Measurements from ENCODE around the gene TMEM53. TPM values are rescaled to one million over a fixed set of nuclear protein-coding genes. Genes with fewer than 3 reads are reported as not detected.

Gene TMEM53
- total RNA-seq, 1 experiment from 2014 or later = 3.3 TPM

DNA sequence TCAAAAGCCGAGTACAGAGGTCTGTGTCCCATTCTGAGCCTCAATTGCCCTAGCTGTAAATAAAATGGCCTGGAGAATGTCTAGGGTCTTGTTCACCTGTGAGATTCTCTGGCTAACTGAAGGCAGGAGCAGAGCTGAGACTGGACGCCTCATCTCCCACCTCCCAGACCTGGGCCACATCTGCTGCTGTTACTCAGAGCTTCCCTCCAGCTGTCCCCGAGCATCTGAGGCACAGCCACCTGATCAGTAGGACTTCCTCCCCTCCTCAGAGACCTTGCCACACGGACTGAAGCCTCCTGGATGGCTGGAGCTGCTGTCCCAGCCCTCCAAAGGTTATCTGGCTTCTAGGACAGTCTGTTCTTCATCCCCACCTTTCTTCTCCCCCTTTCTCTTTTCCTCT lies 62.4 kb downstream of the TMEM53 start:
- intact Hi-C loops (cut with micrococcal nuclease; ENCODE audit: unreplicated experiment) = no loop called here
- ChIA-PET POLR2A (ENCODE audit: low non-redundant PET) (no interaction called here), CTCF (no interaction called here)
- H3K9me3 ChIP-seq (ENCODE audit: low read depth, low read length, poor library complexity, severe bottlenecking) = no peaks in the 10 kb centered on the region
- no peak for TF ChIP-seq EZH2 (IDR thresholded peaks at IDR 0.05; ENCODE audit: borderline replicate concordance, low read depth, low read length, poor library complexity, severe bottlenecking)
- TF ChIP-seq, protein P1, sequence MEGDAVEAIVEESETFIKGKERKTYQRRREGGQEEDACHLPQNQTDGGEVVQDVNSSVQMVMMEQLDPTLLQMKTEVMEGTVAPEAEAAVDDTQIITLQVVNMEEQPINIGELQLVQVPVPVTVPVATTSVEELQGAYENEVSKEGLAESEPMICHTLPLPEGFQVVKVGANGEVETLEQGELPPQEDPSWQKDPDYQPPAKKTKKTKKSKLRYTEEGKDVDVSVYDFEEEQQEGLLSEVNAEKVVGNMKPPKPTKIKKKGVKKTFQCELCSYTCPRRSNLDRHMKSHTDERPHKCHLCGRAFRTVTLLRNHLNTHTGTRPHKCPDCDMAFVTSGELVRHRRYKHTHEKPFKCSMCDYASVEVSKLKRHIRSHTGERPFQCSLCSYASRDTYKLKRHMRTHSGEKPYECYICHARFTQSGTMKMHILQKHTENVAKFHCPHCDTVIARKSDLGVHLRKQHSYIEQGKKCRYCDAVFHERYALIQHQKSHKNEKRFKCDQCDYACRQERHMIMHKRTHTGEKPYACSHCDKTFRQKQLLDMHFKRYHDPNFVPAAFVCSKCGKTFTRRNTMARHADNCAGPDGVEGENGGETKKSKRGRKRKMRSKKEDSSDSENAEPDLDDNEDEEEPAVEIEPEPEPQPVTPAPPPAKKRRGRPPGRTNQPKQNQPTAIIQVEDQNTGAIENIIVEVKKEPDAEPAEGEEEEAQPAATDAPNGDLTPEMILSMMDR (conservative IDR thresholded peaks at IDR 0.05; ENCODE audit: low read depth, low read length) = no peak
- H3K27ac ChIP-seq (ENCODE audit: low read depth, low read length, poor library complexity, severe bottlenecking) = no peak overlapping the region
- no peaks in the 10 kb centered on the region for H3K4me1 ChIP-seq (ENCODE audit: insufficient read depth, low read length, poor library complexity, severe bottlenecking)
- no peak for DNase-seq (ENCODE audit: low spot score)
- H3K36me3 ChIP-seq (ENCODE audit: insufficient read depth, low read length, poor library complexity, severe bottlenecking) = no peaks in the 10 kb centered on the region
- H3K27me3 ChIP-seq (replicated peaks; ENCODE audit: insufficient read depth, low read depth, low read length, poor library complexity) = peaks cover 6% of the 10 kb centered on the region
- BruUV-seq (replicated peaks) = no TSS peak
- H3K4me3 ChIP-seq (ENCODE audit: low read depth, low read length, poor library complexity, severe bottlenecking) = no peak overlapping the region

GRCh38 chr1:44611419-44611818 lies 62.9 kb downstream of the TMEM53 start:
- Histone ChIP-seq H3K4me1 (ENCODE audit: insufficient read depth, low read length, poor library complexity, severe bottlenecking) (no peaks in the 10 kb centered on the region), H3K4me3 (ENCODE audit: low read depth, low read length, poor library complexity, severe bottlenecking) (no peak overlapping the region), H3K9me3 (ENCODE audit: low read depth, low read length, poor library complexity, severe bottlenecking) (no peaks in the 10 kb centered on the region), H3K27ac (ENCODE audit: low read depth, low read length, poor library complexity, severe bottlenecking) (no peak overlapping the region), H3K27me3 (replicated peaks; ENCODE audit: insufficient read depth, low read depth, low read length, poor library complexity) (peaks cover 2% of the 10 kb centered on the region), H3K36me3 (ENCODE audit: insufficient read depth, low read length, poor library complexity, severe bottlenecking) (no peaks in the 10 kb centered on the region)
- intact Hi-C loops (cut with micrococcal nuclease; ENCODE audit: unreplicated experiment) = no loop called here
- CTCF ChIA-PET = no interaction called here
- no TSS peak for BruUV-seq (replicated peaks)
- TF ChIP-seq, protein P1 (conservative IDR thresholded peaks at IDR 0.05; ENCODE audit: low read depth, low read length) = no peak
- no peak for TF ChIP-seq EZH2 (IDR thresholded peaks at IDR 0.05; ENCODE audit: borderline replicate concordance, low read depth, low read length, poor library complexity, severe bottlenecking)
- no peak for DNase-seq (ENCODE audit: low spot score)
- POLR2A ChIA-PET (ENCODE audit: low non-redundant PET) = no interaction called here

GRCh38 chr1:44610527-44611148 lies 63.6 kb downstream of the TMEM53 start:
- Histone ChIP-seq H3K27ac (ENCODE audit: low read depth, low read length, poor library complexity, severe bottlenecking) (no peak overlapping the region), H3K27me3 (replicated peaks; ENCODE audit: insufficient read depth, low read depth, low read length, poor library complexity) (no peaks in the 10 kb centered on the region), H3K4me1 (ENCODE audit: insufficient read depth, low read length, poor library complexity, severe bottlenecking) (peaks cover 6% of the 10 kb centered on the region), H3K4me3 (ENCODE audit: low read depth, low read length, poor library complexity, severe bottlenecking) (no peak overlapping the region), H3K36me3 (ENCODE audit: insufficient read depth, low read length, poor library complexity, severe bottlenecking) (no peaks in the 10 kb centered on the region), H3K9me3 (ENCODE audit: low read depth, low read length, poor library complexity, severe bottlenecking) (no peaks in the 10 kb centered on the region)
- intact Hi-C loops (cut with micrococcal nuclease; ENCODE audit: unreplicated experiment) = no loop called here
- POLR2A ChIA-PET (ENCODE audit: low non-redundant PET) = no interaction called here
- BruUV-seq (replicated peaks) = no TSS peak
- CTCF ChIA-PET = no interaction called here
- DNase-seq (ENCODE audit: low spot score) = no peak
- TF ChIP-seq, protein P1 (conservative IDR thresholded peaks at IDR 0.05; ENCODE audit: low read depth, low read length) = no peak
- TF ChIP-seq EZH2 (IDR thresholded peaks at IDR 0.05; ENCODE audit: borderline replicate concordance, low read depth, low read length, poor library complexity, severe bottlenecking) = no peak
